SK-N-MC (cell line): ENCODE results near the gene CD300LF.

ENCODE experiments used
- EZH2 ChIP-seq: fragments of 200-600 bp; sonication (generic); IDR thresholded peaks from one replicate; pipeline ENCODE4 v1.6.1; 2017; ENCODE audit warnings: antibody characterized with exemption
- POLR2AphosphoS5 ChIP-seq: IDR thresholded peaks from 2 replicates; pipeline ENCODE4 v1.6.1; 2012; ENCODE audit warnings: mild to moderate bottlenecking, low read depth, low read length, borderline replicate concordance

DNA sequence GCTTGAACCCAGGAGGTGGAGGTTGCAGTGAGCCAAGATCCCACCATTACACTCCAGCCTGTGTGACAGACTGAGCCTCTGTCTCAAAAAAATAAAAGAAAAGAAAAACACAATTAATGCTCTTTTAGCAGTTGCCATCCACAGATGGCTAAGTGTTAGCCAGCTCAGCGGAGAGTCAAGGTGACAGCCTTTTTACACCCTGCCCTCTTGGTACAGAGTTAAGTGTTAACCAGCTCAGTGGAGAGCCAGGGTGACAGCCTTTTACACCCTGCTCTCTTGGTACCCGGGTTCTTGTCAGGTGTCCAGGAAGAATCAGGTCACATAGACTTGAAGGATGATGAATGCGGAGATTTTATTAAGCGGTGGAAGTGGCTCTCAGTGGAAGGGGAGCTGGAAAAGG lies 7.8 kb upstream of the CD300LF start:
- no peak for TF ChIP-seq POLR2AphosphoS5
- TF ChIP-seq EZH2 = no peak
